Measurements from ENCODE around the gene PNKP. TPM values are rescaled to one million over a fixed set of nuclear protein-coding genes. Genes with fewer than 3 reads are reported as not detected.

PNKP gene
- total and polyA plus RNA-seq, 9 of the 15 experiments (the other 6 are each of a cell fraction or from before 2014, with no cell fraction given), result 2.8 to 85.4 (median 25.3) TPM

DNA sequence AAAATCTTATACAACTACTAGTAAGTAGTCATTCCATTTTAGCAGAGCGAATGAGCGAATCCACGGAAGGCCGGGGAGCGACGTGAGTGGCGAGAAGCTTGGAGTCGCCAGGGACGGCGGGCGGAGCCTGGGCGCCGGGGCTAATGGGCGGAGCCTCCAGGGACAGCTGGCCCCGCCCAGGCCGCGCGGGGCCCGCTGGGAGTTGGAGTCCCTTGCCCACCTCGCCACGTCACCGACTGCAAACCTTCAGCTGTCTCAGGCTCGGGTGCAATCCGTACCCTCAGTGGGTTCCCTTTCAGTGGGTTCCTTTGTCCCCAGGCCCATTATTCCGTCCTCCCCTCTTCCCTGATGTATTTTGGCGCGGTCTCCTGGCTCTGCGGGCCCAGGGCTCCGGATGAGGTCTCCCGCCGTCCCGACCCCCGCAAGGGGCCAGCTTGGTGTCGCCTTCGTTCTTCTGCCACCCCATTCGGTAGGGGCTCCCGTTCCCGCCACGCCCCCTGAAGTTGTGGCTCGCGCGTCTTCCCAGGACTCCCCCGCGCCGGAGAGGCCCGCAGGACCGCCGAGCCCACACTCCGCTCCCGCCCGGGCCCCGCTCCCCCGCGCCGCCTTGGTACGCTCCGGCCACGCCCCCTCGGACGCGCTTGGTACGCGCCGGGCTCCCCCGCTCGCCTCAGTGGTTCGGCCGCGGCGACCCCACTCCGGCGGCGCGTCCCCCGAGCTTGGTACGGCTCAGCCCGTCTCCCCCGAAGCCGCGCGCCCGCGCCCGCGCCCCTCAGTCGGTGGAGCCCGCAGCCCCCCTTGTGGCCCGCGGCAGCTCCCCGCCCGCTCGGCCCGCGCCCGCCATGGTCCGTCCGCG, 16.7 kb downstream of the PNKP start, which contains the start of gene PTOV1 (continued):
- TF ChIP-seq, protein P1, sequence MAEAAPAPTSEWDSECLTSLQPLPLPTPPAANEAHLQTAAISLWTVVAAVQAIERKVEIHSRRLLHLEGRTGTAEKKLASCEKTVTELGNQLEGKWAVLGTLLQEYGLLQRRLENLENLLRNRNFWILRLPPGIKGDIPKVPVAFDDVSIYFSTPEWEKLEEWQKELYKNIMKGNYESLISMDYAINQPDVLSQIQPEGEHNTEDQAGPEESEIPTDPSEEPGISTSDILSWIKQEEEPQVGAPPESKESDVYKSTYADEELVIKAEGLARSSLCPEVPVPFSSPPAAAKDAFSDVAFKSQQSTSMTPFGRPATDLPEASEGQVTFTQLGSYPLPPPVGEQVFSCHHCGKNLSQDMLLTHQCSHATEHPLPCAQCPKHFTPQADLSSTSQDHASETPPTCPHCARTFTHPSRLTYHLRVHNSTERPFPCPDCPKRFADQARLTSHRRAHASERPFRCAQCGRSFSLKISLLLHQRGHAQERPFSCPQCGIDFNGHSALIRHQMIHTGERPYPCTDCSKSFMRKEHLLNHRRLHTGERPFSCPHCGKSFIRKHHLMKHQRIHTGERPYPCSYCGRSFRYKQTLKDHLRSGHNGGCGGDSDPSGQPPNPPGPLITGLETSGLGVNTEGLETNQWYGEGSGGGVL (CRISPR knock-in tag; IDR thresholded peaks at IDR 0.05), result no peak
- no peak for TF ChIP-seq NFE2L1 (tag; IDR thresholded peaks at IDR 0.05; ENCODE audit: borderline replicate concordance, low read depth)
- TF ChIP-seq RBM39 (optimal IDR thresholded peaks at IDR 0.05; ENCODE audit: low read depth, low read length), result no peak
- TF ChIP-seq ATF7 (IDR thresholded peaks at IDR 0.05), result peak; percentile 99
- TF ChIP-seq, protein P2, sequence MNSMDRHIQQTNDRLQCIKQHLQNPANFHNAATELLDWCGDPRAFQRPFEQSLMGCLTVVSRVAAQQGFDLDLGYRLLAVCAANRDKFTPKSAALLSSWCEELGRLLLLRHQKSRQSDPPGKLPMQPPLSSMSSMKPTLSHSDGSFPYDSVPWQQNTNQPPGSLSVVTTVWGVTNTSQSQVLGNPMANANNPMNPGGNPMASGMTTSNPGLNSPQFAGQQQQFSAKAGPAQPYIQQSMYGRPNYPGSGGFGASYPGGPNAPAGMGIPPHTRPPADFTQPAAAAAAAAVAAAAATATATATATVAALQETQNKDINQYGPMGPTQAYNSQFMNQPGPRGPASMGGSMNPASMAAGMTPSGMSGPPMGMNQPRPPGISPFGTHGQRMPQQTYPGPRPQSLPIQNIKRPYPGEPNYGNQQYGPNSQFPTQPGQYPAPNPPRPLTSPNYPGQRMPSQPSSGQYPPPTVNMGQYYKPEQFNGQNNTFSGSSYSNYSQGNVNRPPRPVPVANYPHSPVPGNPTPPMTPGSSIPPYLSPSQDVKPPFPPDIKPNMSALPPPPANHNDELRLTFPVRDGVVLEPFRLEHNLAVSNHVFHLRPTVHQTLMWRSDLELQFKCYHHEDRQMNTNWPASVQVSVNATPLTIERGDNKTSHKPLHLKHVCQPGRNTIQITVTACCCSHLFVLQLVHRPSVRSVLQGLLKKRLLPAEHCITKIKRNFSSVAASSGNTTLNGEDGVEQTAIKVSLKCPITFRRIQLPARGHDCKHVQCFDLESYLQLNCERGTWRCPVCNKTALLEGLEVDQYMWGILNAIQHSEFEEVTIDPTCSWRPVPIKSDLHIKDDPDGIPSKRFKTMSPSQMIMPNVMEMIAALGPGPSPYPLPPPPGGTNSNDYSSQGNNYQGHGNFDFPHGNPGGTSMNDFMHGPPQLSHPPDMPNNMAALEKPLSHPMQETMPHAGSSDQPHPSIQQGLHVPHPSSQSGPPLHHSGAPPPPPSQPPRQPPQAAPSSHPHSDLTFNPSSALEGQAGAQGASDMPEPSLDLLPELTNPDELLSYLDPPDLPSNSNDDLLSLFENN (IDR thresholded peaks at IDR 0.05; ENCODE audit: low read depth in 2 of 2, low read length in 2 of 2), result peak in 1 of 2 experiments; percentile 27; a peak in 1 of 4 replicates
- TF ChIP-seq ARID1B (IDR thresholded peaks at IDR 0.05), result peak; percentile 43; the same call in 1 of the 2 replicates
- TF ChIP-seq, protein P3, sequence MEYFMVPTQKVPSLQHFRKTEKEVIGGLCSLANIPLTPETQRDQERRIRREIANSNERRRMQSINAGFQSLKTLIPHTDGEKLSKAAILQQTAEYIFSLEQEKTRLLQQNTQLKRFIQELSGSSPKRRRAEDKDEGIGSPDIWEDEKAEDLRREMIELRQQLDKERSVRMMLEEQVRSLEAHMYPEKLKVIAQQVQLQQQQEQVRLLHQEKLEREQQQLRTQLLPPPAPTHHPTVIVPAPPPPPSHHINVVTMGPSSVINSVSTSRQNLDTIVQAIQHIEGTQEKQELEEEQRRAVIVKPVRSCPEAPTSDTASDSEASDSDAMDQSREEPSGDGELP (CRISPR knock-in tag; IDR thresholded peaks at IDR 0.05; ENCODE audit: borderline replicate concordance), result peak; percentile 97
- TF ChIP-seq GABPB2 (CRISPR knock-in tag; conservative IDR thresholded peaks at IDR 0.05), result no peak
- TF ChIP-seq OTX1 (CRISPR knock-in tag; IDR thresholded peaks at IDR 0.05), result 0 out of 2 replicates have a peak, but pooled peaks have one; percentile 32
- TF ChIP-seq NR2C1 (IDR thresholded peaks at IDR 0.05), result no peak
- peak; percentile 69 for TF ChIP-seq NR2C1 (tag; IDR thresholded peaks at IDR 0.05)
- peak; percentile 81 for TF ChIP-seq POLR2A (conservative IDR thresholded peaks at IDR 0.05)
- TF ChIP-seq, protein P4, sequence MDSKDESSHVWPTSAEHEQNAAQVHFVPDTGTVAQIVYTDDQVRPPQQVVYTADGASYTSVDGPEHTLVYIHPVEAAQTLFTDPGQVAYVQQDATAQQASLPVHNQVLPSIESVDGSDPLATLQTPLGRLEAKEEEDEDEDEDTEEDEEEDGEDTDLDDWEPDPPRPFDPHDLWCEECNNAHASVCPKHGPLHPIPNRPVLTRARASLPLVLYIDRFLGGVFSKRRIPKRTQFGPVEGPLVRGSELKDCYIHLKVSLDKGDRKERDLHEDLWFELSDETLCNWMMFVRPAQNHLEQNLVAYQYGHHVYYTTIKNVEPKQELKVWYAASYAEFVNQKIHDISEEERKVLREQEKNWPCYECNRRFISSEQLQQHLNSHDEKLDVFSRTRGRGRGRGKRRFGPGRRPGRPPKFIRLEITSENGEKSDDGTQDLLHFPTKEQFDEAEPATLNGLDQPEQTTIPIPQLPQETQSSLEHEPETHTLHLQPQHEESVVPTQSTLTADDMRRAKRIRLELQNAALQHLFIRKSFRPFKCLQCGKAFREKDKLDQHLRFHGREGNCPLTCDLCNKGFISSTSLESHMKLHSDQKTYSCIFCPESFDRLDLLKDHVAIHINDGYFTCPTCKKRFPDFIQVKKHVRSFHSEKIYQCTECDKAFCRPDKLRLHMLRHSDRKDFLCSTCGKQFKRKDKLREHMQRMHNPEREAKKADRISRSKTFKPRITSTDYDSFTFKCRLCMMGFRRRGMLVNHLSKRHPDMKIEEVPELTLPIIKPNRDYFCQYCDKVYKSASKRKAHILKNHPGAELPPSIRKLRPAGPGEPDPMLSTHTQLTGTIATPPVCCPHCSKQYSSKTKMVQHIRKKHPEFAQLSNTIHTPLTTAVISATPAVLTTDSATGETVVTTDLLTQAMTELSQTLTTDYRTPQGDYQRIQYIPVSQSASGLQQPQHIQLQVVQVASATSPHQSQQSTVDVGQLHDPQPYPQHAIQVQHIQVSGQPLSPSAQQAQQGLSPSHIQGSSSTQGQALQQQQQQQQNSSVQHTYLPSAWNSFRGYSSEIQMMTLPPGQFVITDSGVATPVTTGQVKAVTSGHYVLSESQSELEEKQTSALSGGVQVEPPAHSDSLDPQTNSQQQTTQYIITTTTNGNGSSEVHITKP (IDR thresholded peaks at IDR 0.05; ENCODE audit: partially characterized antibody), result peak; percentile 99
- TF ChIP-seq, protein P5, sequence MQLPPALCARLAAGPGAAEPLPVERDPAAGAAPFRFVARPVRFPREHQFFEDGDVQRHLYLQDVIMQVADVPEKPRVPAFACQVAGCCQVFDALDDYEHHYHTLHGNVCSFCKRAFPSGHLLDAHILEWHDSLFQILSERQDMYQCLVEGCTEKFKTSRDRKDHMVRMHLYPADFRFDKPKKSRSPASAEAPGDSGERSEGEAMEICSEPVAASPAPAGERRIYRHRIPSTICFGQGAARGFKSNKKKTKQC (CRISPR knock-in tag; IDR thresholded peaks at IDR 0.05), result peak; percentile 86
- TF ChIP-seq TFAM (CRISPR knock-in tag; conservative IDR thresholded peaks at IDR 0.05), result no peak
- TF ChIP-seq ZNF785 (CRISPR knock-in tag; IDR thresholded peaks at IDR 0.05), result no peak
- peak in 1 of 2 experiments; percentile 79; a peak in 2 of 4 replicates for TF ChIP-seq HDAC1 (IDR thresholded peaks at IDR 0.05)
